Neural progenitor cell (in vitro differentiated cells): ENCODE results near the gene PLCG2.

ENCODE experiments used
- EZH2 ChIP-seq: fragments of 200-600 bp; sonication (generic); IDR thresholded peaks from 2 replicates; pipeline ENCODE4 v1.6.1; 2017; ENCODE audit warnings: antibody characterized with exemption, mild to moderate bottlenecking, moderate library complexity
- EZH2phosphoT487 ChIP-seq: fragments of 200-600 bp; sonication (generic); IDR thresholded peaks from 2 replicates; pipeline ENCODE4 v1.6.1; 2017; ENCODE audit warnings: antibody characterized with exemption
- TF ChIP-seq, protein P1 (sequence below): fragments of 200-600 bp; sonication (generic); IDR thresholded peaks from 2 replicates; pipeline ENCODE4 v1.5.1; 2017; ENCODE audit warnings: antibody characterized with exemption, mild to moderate bottlenecking

DNA sequence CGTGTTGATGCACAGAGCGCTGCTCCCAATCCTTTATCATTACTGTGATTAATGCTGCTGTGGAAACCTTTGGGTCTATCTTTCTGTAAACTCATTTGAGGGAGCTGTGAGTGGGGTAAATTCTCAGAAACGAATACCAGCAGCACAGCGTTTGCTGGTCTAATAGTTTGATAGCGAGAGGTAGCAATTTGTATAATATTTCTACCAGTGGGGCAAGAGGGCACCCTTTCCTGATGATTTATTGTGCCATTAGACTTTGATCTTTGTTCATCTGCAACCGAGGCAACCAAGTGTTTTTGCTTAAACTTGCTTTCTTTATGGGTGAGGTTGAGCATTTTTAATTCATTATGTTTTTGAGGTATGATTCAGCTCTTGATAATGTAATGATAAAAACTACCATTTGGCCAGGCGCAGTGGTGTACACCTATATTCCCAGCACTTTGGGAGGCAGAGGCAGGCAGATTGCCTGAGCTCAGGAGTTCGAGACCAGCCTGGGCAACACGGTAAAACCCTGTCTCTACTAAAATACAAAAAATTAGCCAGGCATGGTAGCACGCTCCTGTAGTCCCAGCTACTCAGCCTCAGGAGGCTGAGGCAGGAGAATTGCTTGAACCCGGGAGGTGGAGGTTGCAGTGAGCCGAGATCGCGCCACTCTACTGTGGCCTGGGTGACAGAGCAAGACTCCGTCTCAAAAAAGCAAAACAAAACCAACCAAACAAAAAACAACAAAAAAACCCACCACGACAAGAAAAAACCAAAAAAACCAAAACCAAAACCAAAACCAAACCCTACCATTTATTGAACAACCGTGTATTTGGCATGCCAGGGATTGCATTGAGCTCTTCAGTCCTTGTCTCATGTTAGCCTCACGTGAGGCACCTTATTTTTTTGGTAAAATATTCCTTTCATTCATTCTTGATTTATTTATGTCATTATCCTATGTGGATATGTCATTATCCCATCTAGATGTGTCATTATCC is 81.5 kb downstream of the PLCG2 start:
- TF ChIP-seq, protein P1, sequence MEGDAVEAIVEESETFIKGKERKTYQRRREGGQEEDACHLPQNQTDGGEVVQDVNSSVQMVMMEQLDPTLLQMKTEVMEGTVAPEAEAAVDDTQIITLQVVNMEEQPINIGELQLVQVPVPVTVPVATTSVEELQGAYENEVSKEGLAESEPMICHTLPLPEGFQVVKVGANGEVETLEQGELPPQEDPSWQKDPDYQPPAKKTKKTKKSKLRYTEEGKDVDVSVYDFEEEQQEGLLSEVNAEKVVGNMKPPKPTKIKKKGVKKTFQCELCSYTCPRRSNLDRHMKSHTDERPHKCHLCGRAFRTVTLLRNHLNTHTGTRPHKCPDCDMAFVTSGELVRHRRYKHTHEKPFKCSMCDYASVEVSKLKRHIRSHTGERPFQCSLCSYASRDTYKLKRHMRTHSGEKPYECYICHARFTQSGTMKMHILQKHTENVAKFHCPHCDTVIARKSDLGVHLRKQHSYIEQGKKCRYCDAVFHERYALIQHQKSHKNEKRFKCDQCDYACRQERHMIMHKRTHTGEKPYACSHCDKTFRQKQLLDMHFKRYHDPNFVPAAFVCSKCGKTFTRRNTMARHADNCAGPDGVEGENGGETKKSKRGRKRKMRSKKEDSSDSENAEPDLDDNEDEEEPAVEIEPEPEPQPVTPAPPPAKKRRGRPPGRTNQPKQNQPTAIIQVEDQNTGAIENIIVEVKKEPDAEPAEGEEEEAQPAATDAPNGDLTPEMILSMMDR, result no peak
- TF ChIP-seq EZH2phosphoT487, result no peak
- no peak for TF ChIP-seq EZH2
